Stimulated activated CD4-positive, alpha-beta T cell treated with anti-CD3 and anti-CD28 coated beads, Interleukin-4, amount 100 ng/mL, for 4 hours (primary cell): ENCODE data around the gene ALX3.
"Not testable (repeated sequence)": the region's sequence is repeated elsewhere in the genome, so short reads cannot be mapped to it uniquely, and the experiment has no call there.

Source experiments
- DNase-seq, 2 experiments: peaks; one replicate each; pipeline ENCODE4 v3.0.0-alpha.2; 2020

The ALX3 gene

DNA sequence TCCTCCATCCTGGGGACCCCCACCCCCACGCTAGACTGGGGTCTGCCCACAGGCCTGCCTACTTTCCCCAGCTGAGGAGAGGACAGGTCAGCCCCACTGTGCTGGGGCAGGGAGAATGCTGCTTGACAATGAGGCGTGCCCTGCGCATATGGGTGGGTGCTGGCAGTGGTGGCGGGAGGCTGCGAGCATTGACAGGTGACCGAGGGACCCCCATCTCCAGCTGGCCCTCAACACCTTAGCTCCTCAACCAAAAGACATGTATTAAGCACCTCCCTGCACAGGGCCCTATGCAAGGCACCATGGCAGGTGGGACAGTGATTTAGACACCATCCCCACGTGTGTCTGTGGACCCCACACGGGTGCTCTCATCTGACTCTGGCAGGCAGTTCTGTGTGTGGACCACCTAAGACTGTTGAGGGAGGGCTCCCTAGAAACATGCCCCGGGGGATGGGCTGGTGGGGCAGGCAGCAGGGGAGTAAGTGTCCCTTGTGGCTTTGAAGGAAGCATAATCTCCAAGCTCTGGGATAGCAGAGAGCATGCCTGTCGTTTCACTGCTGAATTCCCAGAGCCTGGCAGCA, 18.4 kb upstream of the ALX3 start:
- no peak for DNase-seq

DNA sequence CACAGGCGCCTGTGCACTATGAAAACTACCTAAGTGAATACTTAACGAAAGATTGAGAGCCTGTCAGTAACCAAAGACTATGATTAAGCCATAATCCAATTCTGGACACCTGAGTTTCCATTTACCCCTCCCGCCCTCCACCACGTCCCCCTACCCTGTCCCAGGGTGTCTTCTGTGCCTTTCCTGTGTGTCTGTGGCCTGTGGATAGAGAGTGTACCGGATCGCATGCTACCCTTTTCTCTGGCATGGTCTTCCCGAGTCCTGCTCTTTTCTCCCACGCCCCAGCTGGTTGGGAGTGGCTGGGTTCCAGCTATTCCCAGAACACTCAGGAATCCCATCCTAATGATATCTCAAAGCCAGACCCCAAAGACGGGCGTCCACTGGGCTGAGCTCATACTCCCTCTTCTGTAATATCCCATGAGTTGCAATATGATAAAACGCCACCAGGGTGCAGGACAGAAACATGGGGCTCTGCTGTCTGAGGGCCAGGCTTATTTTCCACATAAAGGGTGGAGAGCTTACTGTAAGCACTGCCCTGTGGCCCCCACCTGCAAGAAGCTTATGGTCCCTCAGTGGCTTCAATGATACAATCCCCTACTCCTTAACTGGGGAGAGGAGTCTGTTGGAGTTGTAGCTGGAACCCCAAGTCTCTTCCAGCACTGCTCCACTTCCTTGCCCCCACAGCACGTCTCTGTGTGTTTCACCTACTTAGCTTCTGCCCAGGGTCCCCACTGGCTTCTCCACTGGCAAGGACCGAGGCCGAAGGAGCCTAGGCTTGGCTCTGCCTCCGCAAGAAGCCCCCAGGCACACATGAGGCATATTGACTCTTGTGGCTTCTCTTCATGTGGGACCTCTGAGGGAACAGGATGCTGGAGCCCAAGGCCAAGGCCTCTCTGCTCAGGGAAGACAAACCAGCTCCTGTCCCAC, 17.6 kb upstream of the ALX3 start:
- peak in 1 of 2 experiments; percentile 16 for DNase-seq

DNA sequence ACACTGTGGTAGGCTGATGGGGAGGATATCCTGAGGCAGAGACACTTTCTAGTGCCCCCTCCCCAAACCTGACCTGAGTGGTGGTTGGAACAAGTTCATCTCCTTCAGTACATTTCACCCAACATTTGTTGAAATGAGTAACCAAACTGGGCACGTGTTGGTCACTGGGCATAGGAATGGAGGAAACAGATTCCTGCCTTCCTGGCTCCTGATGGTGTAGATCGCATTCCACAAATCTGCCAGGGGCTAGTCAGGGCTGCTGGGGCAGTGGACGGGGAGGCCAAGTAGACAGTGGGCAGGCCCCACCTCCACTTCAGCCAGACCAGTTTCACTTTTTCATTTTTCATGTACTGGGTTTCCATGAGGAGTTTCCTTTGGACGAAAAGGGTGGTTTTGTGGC, 16.5 kb upstream of the ALX3 start:
- DNase-seq: no peak

DNA sequence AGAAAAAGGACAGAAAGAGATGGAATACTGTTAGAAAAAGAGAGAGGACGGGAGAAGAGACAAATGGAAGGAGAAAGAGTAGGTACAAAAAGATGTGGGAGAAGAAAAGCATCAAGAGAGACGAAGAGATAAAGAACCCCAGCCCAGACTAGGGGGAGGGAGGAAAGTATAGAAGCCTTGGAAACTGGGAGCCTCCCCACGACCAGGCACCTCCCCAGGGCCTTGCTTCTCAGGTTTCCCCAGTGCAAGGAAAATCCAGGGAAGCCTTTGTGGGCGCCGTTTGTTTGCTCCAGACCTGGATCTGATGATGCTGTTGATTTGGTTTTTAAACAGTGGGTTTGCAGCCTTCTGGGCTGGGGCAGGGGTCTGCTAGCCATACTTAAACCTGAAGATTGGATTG, 15.2 kb upstream of the ALX3 start:
- no peak for DNase-seq

DNA sequence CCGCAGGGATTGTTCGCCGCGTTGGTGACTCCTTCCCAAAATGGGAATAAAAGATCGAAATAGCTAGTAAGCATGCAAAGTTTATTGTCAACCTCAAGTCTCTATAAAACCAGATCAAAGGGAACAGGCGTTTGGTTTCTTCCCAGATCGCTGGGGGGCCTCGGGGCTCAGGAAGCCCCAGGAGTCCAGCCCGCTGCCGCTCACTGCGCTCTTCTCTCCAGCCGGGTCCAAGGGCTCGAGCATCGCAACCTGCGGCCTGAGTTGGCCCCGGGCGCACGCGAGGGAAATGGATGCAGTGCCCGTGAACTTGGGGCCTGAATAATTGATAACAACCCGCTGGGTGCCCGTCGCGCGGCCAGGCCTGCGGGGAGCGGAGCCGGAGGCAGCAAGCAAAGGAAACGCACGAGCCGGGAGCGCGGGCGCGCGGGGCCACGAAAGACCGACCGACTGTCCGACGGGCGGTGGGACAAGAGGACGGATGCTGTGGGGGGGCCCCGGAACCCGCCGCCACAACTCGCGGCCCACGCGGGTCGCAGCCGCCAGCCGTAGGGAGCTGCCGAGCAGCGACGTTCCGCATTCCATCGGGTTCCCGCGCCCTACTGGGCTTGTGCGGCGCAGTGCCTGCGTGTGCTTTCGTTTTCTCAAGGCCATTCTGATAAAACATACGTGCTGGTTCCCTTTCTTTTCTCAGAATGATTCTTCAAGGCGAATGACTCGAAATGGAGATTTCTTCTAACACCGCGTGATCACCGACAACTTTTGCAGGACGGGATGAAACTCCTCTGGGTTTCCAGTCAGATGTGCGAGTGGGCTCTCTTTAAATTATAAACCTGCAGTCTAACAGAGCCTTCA, 14.0 kb upstream of the ALX3 start:
- peak in 1 of 2 experiments; percentile 21 for DNase-seq

DNA sequence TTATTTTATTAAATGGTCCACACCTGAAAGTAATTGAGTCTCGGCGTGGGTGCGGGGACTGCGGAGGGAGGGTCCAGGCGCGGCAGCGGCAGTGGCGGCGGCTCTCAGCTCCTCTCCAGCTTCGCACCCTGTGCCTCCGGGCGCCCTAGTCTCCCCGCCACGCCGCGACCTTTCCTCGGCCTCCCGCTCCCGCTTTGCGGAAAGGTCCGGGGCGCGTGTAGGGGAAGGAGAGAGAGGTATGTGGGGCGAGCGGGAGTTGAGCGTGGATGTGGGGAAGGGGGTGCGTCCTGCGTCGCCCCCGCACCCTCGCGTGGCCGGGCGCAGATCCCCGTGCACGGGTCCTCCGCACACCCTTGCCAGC, 13.4 kb upstream of the ALX3 start:
- no peak for DNase-seq

DNA sequence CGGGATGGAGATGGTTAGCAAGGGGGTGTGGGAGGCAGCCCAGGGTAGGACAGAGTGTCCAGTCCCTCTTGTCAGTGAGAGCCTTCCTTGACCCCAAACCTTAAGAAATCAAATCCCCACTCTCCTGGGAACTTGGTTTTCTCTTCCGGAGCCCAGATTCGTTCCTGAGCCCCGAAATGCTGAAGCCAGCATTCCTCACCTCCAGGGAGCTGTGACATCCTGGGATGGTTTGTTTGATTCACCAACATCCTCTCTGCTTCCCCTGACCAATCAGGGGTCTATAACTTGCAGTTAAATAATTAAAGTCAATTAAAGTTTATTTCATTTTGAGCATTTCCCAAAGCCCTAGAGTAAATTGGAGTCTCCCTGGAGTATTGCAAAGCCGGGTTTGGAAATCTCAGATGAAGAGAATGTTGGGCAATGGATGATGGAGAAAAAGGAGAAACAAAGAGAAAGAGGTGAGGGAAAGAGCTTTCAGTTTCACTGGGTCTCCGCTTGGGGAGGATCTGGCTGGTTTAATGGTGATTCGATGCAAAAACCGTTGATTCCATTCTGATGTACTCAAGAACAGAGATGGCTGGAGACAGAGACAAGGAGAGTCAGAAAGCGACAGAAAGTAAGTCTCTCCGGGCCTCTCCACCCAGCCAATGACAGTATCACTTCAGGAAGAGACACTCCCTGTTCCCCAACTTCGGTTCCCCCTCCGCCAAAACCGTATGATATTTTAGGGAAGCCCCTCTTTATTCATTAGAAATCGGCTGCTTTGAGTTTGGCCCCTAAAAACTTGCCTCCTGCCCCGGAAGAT, 12.8 kb upstream of the ALX3 start:
- DNase-seq: no peak

DNA sequence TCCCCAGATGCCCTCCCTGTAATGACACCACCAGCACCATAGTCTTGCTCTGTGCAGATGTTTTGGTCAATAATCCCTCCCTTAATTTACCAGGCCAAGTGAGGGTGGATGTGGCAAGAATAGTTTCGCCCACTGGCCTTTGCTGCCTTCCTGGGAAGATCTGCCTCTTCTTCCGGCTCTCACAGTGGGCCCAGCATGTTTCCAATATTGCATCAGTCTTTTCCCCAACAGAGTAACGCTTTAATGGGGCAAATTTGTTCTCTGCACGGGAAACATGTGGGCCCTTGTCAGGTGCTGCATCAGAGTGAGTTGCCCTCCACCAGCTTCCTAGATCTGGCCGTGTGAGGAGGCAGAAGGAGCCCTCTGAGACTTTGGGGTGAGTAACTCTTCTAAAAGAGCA, 12.0 kb upstream of the ALX3 start:
- DNase-seq: no peak

DNA sequence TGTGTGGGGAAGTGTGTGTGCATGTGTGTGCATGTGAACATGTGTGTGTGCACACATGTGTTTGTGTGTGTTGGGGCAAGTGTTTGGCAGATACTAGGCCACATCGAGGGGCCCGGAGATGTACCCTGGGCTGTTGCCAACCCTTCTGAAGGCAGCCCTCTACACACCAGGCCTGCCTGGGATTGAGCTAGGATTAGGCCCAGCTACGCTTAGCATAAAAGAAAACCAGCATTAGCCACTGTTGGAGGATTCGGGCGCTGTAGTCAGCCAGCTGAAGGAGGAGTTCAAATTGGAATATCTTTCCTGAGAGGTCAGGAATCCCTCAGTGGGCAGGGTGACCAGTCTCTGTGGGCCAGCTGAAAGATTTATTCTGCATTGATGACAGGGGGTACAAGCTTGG, 10.6 kb upstream of the ALX3 start:
- DNase-seq: no peak

DNA sequence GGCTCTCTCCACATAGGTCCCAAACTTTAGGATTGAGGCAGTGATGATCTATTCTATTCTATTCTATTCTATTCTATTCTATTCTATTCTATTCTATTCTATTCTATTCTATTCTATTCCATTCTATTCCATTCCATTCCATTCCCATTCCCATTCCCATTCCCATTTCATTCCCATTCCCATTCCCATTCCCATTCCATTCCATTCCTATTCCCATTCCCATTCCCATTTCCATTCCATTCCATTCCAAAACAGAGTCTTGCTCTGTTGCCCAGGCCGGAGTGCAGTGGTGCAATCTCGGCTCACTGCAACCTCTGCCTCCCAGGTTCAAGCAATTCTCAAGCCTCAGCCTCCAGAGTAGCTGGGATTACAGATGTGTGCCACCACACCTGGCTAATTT, 9.5 kb upstream of the ALX3 start:
- not testable (repeated sequence) for DNase-seq

DNA sequence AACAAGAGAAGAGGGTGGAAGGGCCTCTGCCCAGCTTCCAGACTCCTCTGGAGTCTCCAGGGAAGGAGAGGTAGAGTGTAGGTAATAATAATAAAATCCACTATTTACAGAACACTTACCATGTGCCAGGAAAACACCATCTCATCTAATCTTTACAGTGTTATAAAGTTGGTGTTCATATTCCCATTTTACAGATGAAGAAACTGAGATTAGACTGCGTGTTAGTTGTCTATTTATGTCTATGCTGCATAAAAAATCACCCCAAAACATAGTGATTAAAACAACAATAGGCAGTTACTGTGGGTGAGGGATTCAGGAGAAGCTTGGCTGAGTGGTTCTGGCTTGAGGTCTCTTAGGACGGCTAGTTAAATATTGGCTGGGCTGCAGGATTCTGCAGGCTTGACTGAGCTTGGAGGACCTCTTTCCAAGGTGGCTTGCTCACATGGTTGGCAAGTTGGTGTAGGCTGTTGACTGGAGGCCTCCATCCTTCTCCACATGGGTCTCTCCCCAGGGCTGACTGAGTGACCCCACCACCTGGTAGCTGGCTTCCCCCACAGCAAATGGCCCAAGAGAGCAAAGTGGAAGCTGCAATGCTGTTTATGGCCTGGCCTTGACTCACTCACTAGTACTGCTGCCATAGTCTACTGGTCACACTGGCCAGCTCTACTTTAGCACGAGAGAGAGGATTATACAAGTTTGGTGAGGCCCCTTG, 6.5 kb upstream of the ALX3 start:
- no peak for DNase-seq

DNA sequence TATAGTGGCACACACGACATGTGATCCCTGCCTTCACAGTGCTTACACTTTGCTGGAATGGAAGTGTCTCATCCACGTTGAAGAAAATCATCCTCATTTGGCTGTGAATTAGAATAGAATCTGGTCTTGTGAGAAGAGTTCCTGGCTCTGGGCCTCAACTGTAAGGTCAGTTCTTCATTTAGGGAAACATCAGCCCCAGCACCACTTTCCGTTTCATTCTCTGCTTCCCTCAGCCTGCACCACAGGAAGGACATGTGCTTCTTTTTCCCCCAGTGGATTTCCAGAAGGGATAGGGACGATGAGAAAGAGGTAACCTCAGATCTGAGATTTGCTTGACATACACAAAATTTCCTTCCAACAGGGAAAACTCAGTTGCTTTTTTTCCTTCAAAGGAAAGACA, 3.7 kb upstream of the ALX3 start:
- DNase-seq: no peak

DNA sequence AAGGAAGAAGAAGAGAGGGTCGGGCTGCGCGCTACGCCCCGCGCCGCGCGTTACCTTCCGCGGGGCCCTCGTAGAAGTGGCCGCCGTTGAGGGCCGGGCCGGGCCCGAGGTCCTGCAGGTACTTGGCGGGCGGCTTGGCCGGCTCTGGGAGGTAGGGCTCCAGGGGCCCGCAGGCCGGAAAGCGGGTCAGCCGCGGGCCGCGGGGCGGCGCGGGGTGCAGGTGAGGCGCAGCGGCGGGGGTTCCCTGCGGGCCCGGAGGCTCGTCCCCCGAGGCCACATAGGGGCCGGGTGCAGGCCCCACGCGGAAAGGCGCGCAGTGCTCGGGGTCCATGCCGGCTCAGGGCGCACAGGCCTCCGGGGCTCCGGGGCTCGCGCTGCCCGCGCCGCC, 196 bp downstream of the ALX3 start:
- DNase-seq: no peak

DNA sequence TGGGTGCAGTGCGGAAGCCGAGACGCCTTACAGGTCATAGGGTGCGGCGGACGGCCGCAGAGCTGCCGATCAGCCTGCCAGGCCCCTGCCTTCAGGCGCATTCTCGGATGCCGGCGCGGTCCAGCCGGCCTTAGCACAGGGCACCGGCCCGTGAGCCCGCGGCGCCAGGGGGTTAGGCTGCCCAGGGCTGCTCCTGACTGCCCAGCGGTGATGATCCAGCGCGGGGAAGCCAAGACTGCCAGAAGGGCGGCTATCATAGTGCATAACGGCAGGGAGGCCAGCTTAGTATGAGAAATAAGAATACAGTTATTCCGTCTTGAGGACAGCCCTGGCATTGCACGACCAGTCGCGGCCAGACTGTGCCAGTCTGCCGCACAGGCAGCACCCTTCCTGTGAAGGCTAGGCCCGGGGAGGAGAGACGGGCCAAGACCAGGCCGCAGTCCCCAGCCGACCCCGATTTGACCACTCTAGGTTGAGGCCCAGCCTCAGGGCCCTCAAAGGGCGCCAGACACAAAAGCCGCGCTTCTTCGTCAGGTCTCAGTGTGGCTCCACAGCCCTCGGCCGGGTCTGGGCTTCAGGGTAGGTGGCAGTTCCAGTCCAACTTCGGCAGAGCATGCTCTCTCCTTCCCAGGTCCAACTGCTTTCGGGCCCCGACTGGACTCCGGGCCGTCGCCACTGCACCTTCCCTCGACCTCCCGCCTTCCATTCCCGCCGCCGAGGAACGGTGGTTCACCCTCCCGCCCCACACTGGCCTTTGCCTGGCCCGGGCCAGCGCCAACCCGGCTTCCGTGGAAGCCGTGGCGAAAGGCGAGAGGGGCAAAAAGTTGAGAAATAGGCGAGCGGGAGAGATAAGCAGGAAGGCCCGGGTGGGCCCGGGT, 829 bp downstream of the ALX3 start:
- DNase-seq: no peak

DNA sequence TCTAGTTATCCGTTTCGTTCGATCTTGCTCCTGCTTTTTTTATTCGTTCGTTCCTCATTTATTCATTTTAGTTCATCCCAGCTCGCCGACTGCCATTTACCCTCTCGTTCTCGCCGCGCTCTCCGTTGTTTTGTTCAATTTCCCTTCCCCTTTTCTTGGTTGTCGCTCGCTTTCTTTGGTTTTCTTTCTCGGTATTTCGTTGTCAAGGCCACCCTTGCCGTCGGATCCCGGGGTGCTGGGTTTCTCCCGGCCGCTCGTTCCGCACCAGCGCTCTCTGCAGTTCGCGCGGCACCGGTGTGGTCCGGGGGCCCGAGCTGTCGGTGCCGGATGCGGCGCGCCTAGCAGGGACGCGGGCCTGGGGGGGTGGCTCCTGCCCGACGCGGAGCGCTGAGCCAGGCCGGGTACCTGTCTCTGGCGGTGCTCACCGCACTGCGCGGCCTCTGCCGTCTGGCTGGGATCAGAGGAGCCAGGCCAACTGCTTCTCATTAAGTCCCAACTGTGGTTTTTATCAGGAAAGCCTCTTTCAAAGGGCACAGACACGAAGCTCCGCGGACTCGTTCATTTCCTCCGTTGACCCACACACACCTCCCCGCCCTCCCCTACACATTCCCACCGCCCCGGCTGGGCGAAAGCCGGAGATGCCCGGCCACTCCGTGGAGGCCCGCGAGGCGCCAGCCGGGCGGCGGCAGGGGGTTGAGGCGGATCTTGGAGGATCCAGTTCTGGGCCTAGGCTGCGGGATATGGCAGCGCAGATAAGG, 1.6 kb downstream of the ALX3 start:
- peak in 1 of 2 experiments; percentile 26 for DNase-seq

DNA sequence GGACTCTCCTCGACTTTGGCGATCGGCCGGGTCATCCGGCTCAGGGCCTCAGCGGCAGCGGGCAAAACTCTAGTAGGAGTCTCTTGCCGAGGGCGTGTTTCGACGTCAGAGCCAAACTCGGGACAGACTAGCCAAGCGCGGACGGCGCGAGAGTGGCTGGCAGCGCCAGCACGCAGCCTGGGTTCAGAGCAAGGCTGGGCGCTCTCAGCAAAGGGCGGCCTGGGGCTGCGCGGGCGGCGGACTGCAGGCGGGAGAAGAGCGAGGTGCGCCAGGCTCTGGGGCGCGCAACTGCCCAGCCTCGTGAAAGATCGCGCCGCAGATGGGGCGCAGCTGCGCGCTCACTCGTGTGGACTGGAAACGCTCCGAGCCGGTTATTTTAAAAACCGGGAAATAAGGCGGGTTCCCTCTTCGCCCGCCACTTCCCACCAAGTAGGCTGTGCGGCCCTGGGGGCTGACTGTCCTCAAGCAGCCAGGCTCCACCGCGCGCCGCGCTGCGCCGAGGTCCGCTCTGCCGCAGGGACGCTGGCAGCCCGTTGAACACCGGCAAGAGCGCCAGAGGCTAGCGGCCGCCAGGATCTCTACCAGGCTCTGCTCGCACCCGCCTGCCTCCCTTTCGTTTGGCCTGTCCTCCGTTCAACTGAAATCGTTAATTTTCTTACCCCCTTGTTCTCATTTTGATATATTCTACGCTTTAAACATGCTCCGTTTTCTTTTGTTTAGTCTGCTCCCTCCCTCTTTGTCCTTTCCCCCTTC, 2.4 kb downstream of the ALX3 start:
- no peak for DNase-seq

DNA sequence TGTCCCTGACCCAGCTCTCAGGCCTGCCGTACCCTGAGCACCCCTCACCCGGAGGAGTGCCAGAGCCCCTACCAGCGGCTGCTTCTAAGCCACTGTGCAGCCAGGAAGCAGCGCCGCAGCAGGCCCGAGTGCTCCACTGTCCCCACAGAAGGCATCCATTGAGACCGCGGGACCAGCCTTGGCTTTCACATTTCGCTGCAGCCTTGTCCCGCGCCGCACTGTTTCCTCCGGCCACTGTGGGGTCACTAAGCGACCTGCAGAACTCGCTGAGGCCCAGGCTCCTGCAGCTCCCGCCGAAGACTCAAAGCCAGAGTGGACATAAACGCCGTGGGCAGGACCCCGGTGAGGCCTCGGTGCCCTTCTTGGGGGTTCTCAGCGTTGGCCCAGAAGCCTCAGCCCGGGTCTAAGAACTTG, 3.0 kb downstream of the ALX3 start:
- DNase-seq: no peak

DNA sequence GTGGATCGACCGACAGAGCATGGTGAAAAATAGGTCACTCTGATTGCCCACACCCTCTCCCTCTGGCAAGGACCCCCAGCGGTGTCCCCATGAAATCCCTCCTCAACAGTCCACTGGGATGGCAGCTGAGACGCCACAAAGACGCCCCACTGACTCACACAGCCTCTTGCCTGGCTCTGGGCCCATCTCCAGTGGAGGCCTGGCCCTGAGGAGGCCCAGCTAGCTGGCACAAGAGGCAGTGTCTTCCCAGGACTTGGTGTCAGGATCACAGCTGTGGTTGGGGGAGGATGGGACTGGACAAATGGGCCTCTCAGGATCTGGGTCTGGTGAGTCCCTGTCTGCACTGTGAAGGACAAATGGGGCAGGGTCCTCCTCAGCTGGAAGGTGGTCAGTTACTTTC, 4.6 kb downstream of the ALX3 start:
- DNase-seq: no peak

DNA sequence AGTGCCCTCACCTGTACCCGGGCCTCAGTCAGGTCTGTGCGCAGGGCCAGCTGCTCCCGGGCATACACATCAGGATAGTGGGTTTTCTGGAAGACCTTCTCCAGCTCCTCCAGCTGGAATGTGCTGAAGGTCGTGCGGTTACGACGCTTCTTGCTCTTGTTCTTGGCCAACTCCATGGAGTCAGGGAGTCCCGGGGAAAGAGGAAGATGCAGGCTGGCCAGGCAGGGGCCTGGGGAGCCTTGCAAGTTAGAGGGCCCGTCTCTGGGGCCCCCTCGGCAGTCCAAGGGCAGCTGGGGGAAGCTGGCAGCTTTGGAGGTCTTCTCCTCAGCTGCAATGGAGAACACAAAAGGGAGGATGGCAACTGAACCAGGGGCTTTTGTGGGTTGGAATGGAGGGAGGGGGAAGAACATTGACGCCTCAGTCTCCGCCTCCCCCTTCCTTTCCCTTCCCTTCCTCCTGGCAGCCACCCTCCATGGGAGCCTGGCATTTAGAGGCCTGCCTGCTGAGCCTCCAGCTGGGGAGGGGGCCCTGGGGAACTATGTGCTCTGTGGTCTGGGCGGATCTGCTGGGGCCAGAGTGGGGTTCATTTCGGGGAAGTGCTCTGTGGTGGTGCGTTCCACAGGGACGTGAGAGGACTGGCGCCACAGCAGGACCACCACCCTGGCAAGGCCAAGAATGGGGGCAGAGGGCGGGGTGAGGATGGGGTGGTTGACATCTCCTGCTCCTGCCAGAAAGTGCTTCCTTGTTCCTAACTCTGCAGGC, 5.7 kb downstream of the ALX3 start:
- no peak for DNase-seq
